ENCODE results near the gene KDM5B. TPM values are rescaled to one million over a fixed set of nuclear protein-coding genes. Genes with fewer than 3 reads are reported as not detected.

The KDM5B gene
- polyA plus RNA-seq, 1 experiment, result 79.1 TPM

- no peak for TF ChIP-seq CTCF (IDR thresholded peaks at IDR 0.05; ENCODE audit: low read depth, low read length)
- no peak overlapping the region for H3K4me3 ChIP-seq (ENCODE audit: low read depth, low read length)
- POLR2A ChIA-PET, result no interaction called here
- no peak overlapping the region for H3K27ac ChIP-seq (ENCODE audit: low read depth, low read length)
- peaks cover 62% of the 10 kb centered on the region for H3K27me3 ChIP-seq (ENCODE audit: control insufficient read depth, insufficient read depth, low read length)
- CTCF ChIA-PET, result interaction anchor here (0.8 to 1.8 kb wide), 2 partner anchors 249 to 252 kb away, joined by 3 to 11 read pairs; no protein-coding TSS in a partner anchor
- no peak for DNase-seq (ENCODE audit: low read depth, low spot score)
- H3K9me3 ChIP-seq (ENCODE audit: control insufficient read depth, insufficient read depth, low read length), result no peaks in the 10 kb centered on the region; the same call in 1 of the 2 replicates
Measured at GRCh38 chr1:202713110-202713509, 95.1 kb downstream of the KDM5B start.

- ChIA-PET POLR2A (no interaction called here), CTCF (interaction anchor here (0.8 to 1.8 kb wide), 3 partner anchors 248 to 523 kb away, joined by 3 to 11 read pairs (median 3); no protein-coding TSS in a partner anchor)
- no peak for DNase-seq (ENCODE audit: low read depth, low spot score)
- Histone ChIP-seq H3K9me3 (ENCODE audit: control insufficient read depth, insufficient read depth, low read length) (no peaks in the 10 kb centered on the region; the same call in 1 of the 2 replicates), H3K4me3 (ENCODE audit: low read depth, low read length) (no peak overlapping the region), H3K27me3 (ENCODE audit: control insufficient read depth, insufficient read depth, low read length) (peaks cover 68% of the 10 kb centered on the region), H3K27ac (ENCODE audit: low read depth, low read length) (no peak overlapping the region)
- TF ChIP-seq CTCF (IDR thresholded peaks at IDR 0.05; ENCODE audit: low read depth, low read length), result no peak
Measured at GRCh38 chr1:202711949-202712635, 96.1 kb downstream of the KDM5B start.

GRCh38 chr1:202710070-202711045, 97.9 kb downstream of the KDM5B start, which contains the start of gene SYT2:
Gene SYT2 (minus strand): TSS chr1:202710454. CDS start chr1:202605772, 104,682 bp downstream.
- ChIA-PET CTCF (interaction anchor here (0.6 to 1.9 kb wide), 3 partner anchors 9 to 246 kb away, joined by 3 to 8 read pairs (median 7); no protein-coding TSS in a partner anchor), POLR2A (no interaction called here)
- TF ChIP-seq CTCF (IDR thresholded peaks at IDR 0.05; ENCODE audit: low read depth, low read length), result no peak
- Histone ChIP-seq H3K9me3 (ENCODE audit: control insufficient read depth, insufficient read depth, low read length) (no peaks in the 10 kb centered on the region; the same call in 1 of the 2 replicates), H3K4me3 (ENCODE audit: low read depth, low read length) (peak within 1 kb of the TSS; percentile 20; the same call in 1 of the 2 replicates), H3K27me3 (ENCODE audit: control insufficient read depth, insufficient read depth, low read length) (peaks cover 75% of the 10 kb centered on the region), H3K27ac (ENCODE audit: low read depth, low read length) (no peak within 1 kb of the TSS)
- DNase-seq (ENCODE audit: low read depth, low spot score), result no peak

GRCh38 chr1:202709276-202710041, 98.8 kb downstream of the KDM5B start:
- DNase-seq (ENCODE audit: low read depth, low spot score), result no peak
- no peaks in the 10 kb centered on the region; the same call in 1 of the 2 replicates for H3K9me3 ChIP-seq (ENCODE audit: control insufficient read depth, insufficient read depth, low read length)
- CTCF ChIA-PET, result interaction anchor here (0.6 to 1.9 kb wide), 3 partner anchors 10 to 245 kb away, joined by 3 to 8 read pairs (median 7); no protein-coding TSS in a partner anchor
- no peak overlapping the region for H3K4me3 ChIP-seq (ENCODE audit: low read depth, low read length)
- no peak for TF ChIP-seq CTCF (IDR thresholded peaks at IDR 0.05; ENCODE audit: low read depth, low read length)
- POLR2A ChIA-PET, result no interaction called here
- no peak overlapping the region for H3K27ac ChIP-seq (ENCODE audit: low read depth, low read length)
- H3K27me3 ChIP-seq (ENCODE audit: control insufficient read depth, insufficient read depth, low read length), result peaks cover 79% of the 10 kb centered on the region

Measured in AG04450 (cell line).